Neural crest cell (in vitro differentiated cells): Measurements from ENCODE around the gene PIK3R1. TPM values are rescaled to one million over a fixed set of nuclear protein-coding genes. Genes with fewer than 3 reads are reported as not detected.

Source experiments
- DNase-seq: peaks from one replicate; pipeline ENCODE4 v3.0.0; 2021; ENCODE audit warnings: low read depth, mixed read lengths, low spot score
- H3K27ac Mint-ChIP-seq: one replicate; pipeline ENCODE4 v1.8.0; 2021; ENCODE audit warnings: mild to moderate bottlenecking, mixed read lengths; ENCODE audit not compliant: unreplicated experiment
- H3K27me3 Mint-ChIP-seq: 2 replicates; pipeline ENCODE4 v1.8.0; 2021; ENCODE audit warnings: low read depth, mild to moderate bottlenecking, mixed read lengths
- H3K36me3 Mint-ChIP-seq: 2 replicates; pipeline ENCODE4 v1.8.0; 2021; ENCODE audit warnings: low read depth, mild to moderate bottlenecking, mixed read lengths
- H3K4me1 Mint-ChIP-seq: 2 replicates; pipeline ENCODE4 v1.8.0; 2021; ENCODE audit warnings: mixed read lengths
- H3K4me3 Mint-ChIP-seq: one replicate; pipeline ENCODE4 v1.8.0; 2021; ENCODE audit warnings: mild to moderate bottlenecking, mixed read lengths
- H3K9me3 Mint-ChIP-seq: 2 replicates; pipeline ENCODE4 v1.8.0; 2021; ENCODE audit warnings: mixed read lengths
- CTCF ChIP-seq: fragments of 200-600 bp; sonication (generic); conservative IDR thresholded peaks from 2 replicates; pipeline ENCODE4 v1.5.0; 2021; ENCODE audit warnings: antibody characterized with exemption, mild to moderate bottlenecking
- total RNA-seq: library from RNA; stranded (reverse); gene quantifications from 2 replicates; pipeline ENCODE4 v1.2.1, GENCODE V29; 2021

Gene PIK3R1
- total RNA-seq, 1 donor from 2014 or later, result 59.9 TPM

DNA sequence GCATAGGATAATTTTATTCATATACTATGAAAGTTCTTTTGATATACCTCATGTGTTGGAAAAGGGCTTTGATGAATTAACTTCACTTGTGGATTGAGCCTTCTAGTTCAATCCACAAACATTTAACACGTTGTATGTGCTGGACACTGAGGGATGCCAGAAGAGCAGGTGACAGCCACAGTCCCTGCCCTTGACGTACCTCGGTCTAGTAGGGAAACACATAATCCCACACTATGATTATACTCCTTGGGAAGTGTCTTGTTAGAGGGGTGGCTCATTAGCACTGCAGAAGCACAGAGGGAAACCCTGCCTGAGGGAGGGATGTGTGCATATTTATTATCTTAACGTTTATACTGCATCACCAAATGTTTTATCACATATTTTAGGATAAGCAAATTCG is 61.2 kb downstream of the PIK3R1 start:
- no peak for TF ChIP-seq CTCF
- Mint-ChIP-seq H3K36me3 (peaks cover 29% of the 10 kb centered on the region), H3K4me3 (no peak overlapping the region), H3K9me3 (no peaks in the 10 kb centered on the region), H3K27me3 (no peaks in the 10 kb centered on the region), H3K4me1 (peaks cover 33% of the 10 kb centered on the region), H3K27ac (peak overlapping the region; percentile 30)
- DNase-seq, result no peak

GRCh38 chr5:68277431-68277830 is 61.9 kb downstream of the PIK3R1 start:
- Mint-ChIP-seq H3K9me3 (no peaks in the 10 kb centered on the region), H3K36me3 (peaks cover 29% of the 10 kb centered on the region), H3K4me1 (peaks cover 30% of the 10 kb centered on the region), H3K27ac (no peak overlapping the region), H3K4me3 (no peak overlapping the region), H3K27me3 (no peaks in the 10 kb centered on the region)
- DNase-seq, result no peak
- no peak for TF ChIP-seq CTCF

- no peaks in the 10 kb centered on the region for H3K27me3 Mint-ChIP-seq
- no peak for TF ChIP-seq CTCF
- H3K27ac Mint-ChIP-seq, result no peak overlapping the region
- H3K9me3 Mint-ChIP-seq, result no peaks in the 10 kb centered on the region
- H3K4me1 Mint-ChIP-seq, result peaks cover 8% of the 10 kb centered on the region
- no peak for DNase-seq
- H3K4me3 Mint-ChIP-seq, result no peak overlapping the region
- peaks cover 27% of the 10 kb centered on the region for H3K36me3 Mint-ChIP-seq
These were observed 64.4 kb downstream of the PIK3R1 start for GRCh38 chr5:68279984-68280383.

- H3K4me1 Mint-ChIP-seq, result peaks cover 23% of the 10 kb centered on the region
- DNase-seq, result no peak
- H3K36me3 Mint-ChIP-seq, result peaks cover 18% of the 10 kb centered on the region
- H3K9me3 Mint-ChIP-seq, result no peaks in the 10 kb centered on the region
- H3K4me3 Mint-ChIP-seq, result no peak overlapping the region
- no peak for TF ChIP-seq CTCF
- H3K27me3 Mint-ChIP-seq, result no peaks in the 10 kb centered on the region
- H3K27ac Mint-ChIP-seq, result no peak overlapping the region
These were observed 66.4 kb downstream of the PIK3R1 start for GRCh38 chr5:68282001-68282400.

GRCh38 chr5:68283766-68284165 is 68.2 kb downstream of the PIK3R1 start:
- no peak overlapping the region for H3K4me3 Mint-ChIP-seq
- peaks cover 9% of the 10 kb centered on the region for H3K36me3 Mint-ChIP-seq

More at GRCh38 chr5:68283766-68284165, 68.2 kb downstream of the PIK3R1 start:
- H3K9me3 Mint-ChIP-seq, result no peaks in the 10 kb centered on the region
- no peak for TF ChIP-seq CTCF
- H3K4me1 Mint-ChIP-seq, result peaks cover 33% of the 10 kb centered on the region
- H3K27me3 Mint-ChIP-seq, result no peaks in the 10 kb centered on the region
- DNase-seq, result no peak
- peak overlapping the region; percentile 71 for H3K27ac Mint-ChIP-seq
